NCI-H69 (cell line): ENCODE results near the gene WASF3.

Source experiments
- DNase-seq: peaks from one replicate; lab custom pipeline; 2025; lab: John Stamatoyannopoulos, UW

WASF3 gene

DNA sequence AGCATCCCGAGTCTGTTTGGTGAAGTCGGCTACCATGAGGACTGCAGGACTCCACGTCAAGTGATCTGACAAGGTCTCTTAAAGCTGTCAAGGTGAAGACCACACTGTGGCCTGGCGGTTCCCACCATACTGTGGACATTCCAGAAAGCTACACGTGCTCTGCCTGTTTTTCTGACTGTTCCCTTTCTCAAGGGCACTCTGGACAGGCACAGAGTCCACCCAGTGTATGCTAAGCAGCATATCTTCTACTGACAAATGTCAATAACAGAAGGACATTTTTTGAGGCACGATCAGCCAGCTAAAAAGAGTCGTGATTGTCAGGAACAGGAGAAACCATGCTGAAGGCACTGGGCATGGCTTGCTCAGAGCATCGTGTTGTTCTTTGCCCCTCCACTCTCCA lies 12.8 kb upstream of the WASF3 start:
- no peak for DNase-seq

DNA sequence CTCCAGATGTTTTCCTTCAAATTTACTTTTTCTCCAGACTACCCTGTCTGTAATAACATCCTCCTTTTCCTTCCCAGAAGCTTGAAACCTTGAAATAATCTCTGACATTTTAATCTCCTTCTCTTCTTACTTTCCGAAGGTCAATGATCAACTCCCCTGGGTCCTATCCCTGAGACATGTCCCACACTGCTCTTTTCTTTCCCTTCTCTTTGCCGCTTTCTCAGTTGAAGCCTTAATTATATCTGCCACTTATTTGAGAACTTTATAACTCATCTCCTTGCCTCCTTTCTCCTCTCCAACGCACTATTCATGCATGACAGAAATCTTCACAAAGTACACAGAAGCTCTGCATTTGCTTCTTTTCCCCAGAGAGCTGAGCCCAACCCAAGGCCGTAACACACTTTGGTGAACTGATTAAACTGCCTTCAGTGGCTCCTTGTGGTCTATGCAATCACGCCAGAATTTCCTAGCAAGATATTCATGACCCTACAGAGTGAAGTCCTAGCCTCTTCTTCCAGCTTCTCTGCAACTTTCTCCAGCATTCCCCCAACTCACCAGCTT lies 9.2 kb upstream of the WASF3 start:
- DNase-seq, result no peak

- no peak for DNase-seq
These were observed 7.8 kb upstream of the WASF3 start for GRCh38 chr13:26549713-26550112.

DNA sequence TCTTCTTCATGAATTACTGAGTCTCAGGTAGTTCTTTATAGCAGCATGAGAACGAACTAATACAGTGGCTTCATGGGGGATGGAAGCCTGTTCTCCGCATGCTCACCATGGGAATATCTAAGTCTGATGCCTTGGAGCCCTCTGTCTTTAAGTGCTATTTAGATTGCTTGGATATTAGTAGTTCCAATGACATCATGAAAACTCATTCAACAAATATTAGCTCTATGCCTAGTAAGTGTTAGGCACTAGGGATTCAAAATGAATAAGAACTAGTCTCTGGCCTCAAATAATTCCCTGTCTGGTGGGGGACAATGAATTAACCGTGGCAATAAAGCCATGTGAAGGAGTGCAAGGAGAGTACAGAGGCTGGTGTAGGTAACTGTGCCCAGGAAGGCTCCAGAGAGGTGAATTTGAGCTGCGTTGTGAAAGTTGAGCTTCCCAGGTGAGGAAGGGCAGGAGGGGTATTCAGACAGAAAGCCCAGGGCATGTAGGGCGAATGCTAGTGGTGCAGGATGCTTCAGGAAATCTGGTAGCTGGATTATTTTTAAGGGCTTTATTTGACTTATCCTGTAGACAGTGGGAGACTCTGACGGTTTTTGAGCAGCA lies 6.1 kb upstream of the WASF3 start:
- DNase-seq, result no peak

DNA sequence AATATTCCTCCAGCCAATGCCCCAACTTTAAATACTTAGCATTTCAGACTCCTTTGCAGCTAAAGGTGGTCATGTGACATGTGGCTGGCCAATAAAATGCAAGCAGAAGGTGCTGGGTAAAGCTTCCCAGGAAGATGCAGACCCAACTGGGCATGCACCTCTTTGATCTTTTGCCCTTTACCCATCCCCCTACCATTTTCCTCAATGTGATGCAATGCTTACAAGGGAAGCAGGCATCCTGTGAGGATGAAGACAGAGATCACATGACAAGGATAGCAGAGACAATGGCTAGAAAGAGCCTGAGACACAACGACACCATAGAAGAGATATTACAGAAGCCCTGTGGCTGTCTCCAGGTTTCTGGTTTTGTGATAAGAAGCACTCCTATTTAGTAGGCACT lies 2.1 kb upstream of the WASF3 start:
- DNase-seq, result no peak

DNA sequence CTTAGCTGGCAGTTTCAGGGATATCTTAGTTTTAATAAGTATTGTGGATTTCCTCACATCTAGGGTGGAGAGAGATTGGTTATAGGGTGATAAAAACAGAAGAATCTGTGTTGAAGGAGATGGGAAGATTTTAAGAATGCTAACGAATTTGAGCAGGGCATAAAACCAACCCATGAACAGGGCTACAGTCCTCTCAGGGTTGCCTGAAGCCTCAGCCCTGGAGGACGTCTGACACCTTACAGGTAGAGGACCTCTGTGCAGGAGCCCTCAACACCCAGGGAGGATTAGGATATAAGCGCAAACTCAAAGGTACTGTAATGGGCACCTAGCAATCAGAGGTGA lies 461 bp upstream of the WASF3 start:
- no peak for DNase-seq

GRCh38 chr13:26558074-26558805 lies 757 bp downstream of the WASF3 start:
- DNase-seq, result peak; percentile 41

DNA sequence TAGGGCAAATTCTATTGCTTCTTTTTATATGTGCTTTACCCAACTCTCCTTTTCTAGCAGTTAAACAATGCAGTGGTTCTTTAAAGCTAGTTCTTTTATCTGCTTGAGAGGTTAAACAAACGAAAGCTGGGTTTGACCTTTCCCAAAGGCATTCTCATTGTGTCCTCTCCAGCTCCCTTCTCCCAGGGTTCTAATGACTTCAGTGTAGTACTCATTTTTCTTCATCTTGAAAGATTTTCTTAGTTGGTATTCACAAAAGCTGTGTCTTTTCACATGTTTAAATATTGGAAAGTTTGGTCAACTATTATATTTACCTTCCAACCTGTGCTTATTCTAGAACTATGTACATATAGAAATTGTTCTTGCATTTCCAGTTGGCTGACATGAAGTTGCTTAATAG lies 1.5 kb downstream of the WASF3 start:
- DNase-seq, result peak; percentile 30

GRCh38 chr13:26560456-26560855 lies 3.0 kb downstream of the WASF3 start:
- DNase-seq, result no peak

GRCh38 chr13:26561067-26561466 lies 3.6 kb downstream of the WASF3 start:
- DNase-seq, result no peak

- peak; percentile 48 for DNase-seq
These were observed 4.4 kb downstream of the WASF3 start for GRCh38 chr13:26561651-26562511.

GRCh38 chr13:26562512-26562890 lies 5.0 kb downstream of the WASF3 start:
- DNase-seq, result no peak

GRCh38 chr13:26563713-26564112 lies 6.2 kb downstream of the WASF3 start:
- DNase-seq, result no peak

DNA sequence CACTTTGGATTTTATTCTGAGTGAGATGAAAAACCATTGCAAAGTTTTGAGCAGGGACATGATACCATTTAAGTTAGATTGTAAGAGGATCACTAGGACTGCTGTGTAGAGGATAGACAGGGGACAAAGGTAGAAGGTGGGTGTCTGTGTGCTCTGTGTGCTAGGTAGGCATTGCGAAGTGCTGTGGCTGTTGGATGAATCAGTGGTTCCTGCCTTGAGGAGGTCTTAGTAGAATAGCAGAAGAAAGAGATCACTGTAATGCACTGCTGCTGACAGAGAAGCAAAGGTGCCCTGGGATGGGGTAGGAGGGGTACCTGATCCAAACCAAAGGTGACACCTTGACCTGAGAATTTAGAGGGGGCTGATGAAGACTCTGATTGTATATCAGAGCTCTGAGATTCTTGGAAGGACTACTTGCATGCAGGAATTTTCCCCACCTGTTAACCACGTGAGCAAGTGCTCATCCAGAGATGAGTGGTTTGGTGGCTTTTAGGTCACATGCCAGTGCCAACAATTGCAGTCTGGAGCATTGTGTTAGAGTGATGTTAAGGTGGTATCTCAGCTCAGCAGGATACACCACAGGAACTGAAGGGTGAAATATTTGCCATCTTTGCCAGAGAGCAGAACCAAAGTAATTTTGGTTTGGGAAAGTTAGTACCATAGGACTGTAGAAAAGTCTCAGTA lies 10.8 kb downstream of the WASF3 start:
- no peak for DNase-seq

DNA sequence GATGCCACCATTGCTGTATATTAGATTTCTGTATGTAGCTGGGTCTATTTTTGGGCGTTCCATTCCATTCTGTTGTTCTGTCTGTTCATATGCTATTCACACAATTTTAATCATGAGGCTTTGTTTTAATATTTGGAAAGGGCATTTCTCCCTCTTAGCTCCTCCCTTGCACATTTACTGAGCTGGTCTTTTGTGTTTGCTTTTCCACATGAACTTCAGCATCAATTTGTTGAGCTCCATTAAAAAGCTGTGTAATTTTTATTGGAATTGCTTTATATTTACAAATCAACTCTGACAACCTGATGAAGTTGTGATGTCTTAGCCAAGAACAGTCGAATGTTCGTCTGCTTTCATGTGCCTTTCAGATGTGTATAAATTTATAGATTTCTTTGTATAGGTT lies 14.0 kb downstream of the WASF3 start:
- no peak for DNase-seq

DNA sequence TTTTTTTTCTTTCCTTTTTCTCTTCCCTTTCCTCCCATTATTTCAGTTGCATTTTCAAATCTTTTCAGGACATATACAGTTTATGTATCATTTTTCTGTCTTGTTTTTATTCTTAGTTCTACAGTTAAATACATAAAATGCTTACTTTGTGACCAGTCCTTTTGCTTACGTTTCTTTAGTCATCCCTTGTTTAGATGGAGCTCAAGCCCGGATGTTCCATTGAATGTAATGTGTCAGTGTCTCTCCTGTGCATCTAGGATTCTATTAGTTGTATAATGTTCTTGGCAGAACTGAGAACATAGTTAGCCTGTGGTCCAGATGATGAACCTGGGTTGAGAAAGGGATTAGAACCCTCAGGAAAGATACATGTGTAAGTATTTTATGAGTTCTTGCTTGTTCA lies 17.8 kb downstream of the WASF3 start:
- no peak for DNase-seq

DNA sequence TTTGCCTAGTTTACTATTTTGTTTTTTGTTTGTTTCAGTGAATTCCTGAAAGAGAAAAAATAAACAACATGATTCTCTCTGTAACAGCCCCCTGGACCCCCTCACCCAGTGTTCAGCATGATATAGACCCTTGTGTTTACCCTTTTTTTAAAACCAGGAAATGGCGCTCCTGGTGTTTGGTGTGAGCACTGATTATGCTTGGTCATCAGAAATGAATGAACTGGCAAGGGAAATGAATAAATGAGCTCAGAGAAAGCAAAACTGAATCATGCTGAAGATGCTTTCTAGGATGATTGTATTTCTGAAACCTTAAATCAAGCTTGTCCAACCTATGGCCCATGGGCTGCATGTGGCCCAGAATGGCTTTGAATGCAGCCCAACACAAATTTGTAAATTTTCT lies 22.1 kb downstream of the WASF3 start:
- DNase-seq, result no peak

GRCh38 chr13:26583662-26584061 lies 26.2 kb downstream of the WASF3 start:
- DNase-seq, result no peak

DNA sequence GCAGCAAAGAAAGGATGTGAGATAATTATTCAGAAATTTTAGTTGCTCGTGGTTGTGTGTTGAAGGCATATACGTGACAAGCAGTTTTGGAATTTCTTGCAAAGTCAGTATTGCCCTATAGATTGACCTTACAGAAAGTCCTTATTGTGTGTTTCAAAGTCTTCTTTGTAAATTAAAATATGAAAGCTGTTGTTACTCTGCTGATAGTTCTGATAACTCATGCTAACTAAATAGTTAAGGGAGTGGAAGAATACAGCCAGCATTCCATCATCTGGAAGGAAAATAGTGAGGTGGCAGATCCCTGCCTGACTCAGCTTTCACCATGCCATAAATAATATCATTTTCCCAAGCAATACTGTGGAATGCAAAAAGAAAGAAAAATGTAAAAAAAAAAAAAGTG lies 27.2 kb downstream of the WASF3 start:
- peak; percentile 26 for DNase-seq

DNA sequence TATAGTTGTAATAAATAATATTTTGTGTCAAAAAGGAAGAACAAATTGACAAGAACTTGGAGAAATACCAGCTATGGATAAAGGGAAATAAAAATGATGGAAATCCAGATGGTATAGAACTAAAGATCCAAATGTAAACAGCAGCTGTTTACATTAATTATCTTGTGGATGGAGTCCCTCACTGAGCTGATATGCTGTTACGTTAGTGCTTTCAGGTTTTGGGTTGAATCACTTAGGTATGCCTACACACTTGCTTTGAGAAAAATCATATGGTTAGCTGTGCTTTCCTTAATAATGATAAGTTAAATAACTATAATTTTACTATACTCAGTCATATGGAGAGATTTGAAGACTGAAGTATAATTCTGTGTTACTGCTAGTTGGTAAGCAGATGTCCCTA lies 27.7 kb downstream of the WASF3 start:
- peak; percentile 59 for DNase-seq

DNA sequence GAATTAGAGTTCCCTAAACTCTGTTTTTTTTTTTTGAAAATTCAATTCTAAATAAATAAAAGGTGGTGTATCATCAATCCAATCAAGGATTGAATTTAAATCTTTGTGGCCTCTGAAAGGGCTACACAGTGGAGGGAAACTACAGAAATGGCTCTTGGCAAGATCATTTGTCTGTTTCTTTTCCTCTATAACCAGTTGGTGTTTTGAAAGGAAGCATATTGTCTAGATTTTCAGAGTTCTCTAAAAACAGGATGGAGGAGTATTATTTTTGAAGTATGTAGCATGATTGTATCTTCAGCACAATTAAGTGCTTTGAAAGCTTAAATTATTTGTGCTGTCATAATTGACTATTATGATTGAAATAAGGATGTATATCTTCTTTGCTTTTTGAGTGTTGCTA lies 29.8 kb downstream of the WASF3 start:
- no peak for DNase-seq

- DNase-seq, result peak; percentile 4
These were observed 31.7 kb downstream of the WASF3 start for GRCh38 chr13:26589226-26589625.
